Endothelial cell of umbilical vein (primary cell): ENCODE measurements around the gene PRKG1. TPM values are rescaled to one million over a fixed set of nuclear protein-coding genes. Genes with fewer than 3 reads are reported as not detected.

Source experiments
- BruUV-seq: library from RNA; stranded (reverse); fragments of 400-500 nt; replicated peaks from 2 replicates; lab custom pipeline; 2021; lab: Mats Ljungman, UMichigan
- CTCF ChIA-PET: fragments of 300-600, 350-600 bp; sonication (Branson Sonifier 250); formaldehyde crosslinking; loops from one replicate; lab custom pipeline; 2021; ENCODE audit warnings: antibody characterized with exemption, inconsistent platforms; lab: Charles Lee
- POLR2A ChIA-PET: fragments of 300-600, 350-600 bp; sonication (Branson Sonifier 250); formaldehyde crosslinking; loops from one replicate; lab custom pipeline; 2021; ENCODE audit warnings: antibody characterized with exemption, inconsistent platforms; lab: Charles Lee
- DNase-seq: peaks from one replicate; pipeline ENCODE4 v3.0.0-alpha.2; 2011; ENCODE audit warnings: low read depth, low spot score
- FAIRE-seq: peaks from 2 replicates; lab custom pipeline; 2011; peaks lifted over from hg19 to GRCh38; lab: Jason Lieb, UNC
- H2AFZ ChIP-seq: 2 replicates; pipeline ENCODE4 v1.6.0; 2012; ENCODE audit warnings: low read depth, low read length, control low read depth, inconsistent platforms
- H3K27ac ChIP-seq: 2 replicates; pipeline ENCODE4 v1.5.1; 2011; ENCODE audit warnings: low read depth, mild to moderate bottlenecking, control low read depth, low read length, moderate library complexity; ENCODE audit not compliant: insufficient read depth
- H3K27me3 ChIP-seq, 2 experiments: 2 replicates each; pipeline versions ENCODE4 v1.6.0 to v1.6.1; 2011; ENCODE audit warnings: low read length in 2 of 2, mixed read lengths in 1 of 2; ENCODE audit not compliant: control insufficient read depth in 2 of 2, insufficient read depth in 2 of 2
- H3K36me3 ChIP-seq, 2 experiments: 2 replicates in 1 of 2; 3 replicates in 1 of 2; pipeline ENCODE4 v1.5.1; 2011; ENCODE audit warnings: low read length in 2 of 2, mild to moderate bottlenecking in 1 of 2, moderate library complexity in 1 of 2; ENCODE audit not compliant: control insufficient read depth in 2 of 2, insufficient read depth in 2 of 2; ENCODE audit errors: extremely low read depth in 1 of 2
- H3K4me1 ChIP-seq: 3 replicates; pipeline ENCODE4 v1.5.1; 2011; ENCODE audit warnings: mild to moderate bottlenecking, low read length; ENCODE audit not compliant: control insufficient read depth, insufficient read depth; ENCODE audit errors: extremely low read depth
- H3K4me2 ChIP-seq: 2 replicates; pipeline ENCODE4 v1.6.1; 2011; ENCODE audit warnings: low read length, control low read depth, mixed read lengths; ENCODE audit not compliant: insufficient read depth
- H3K4me3 ChIP-seq, 3 experiments: fragments of 200-600 bp in 1 of 3; sonication (generic), shearing (Covaris generic) in 1 of 3; replicated peaks in 1 of 3; 2 replicates each; pipeline ENCODE4 v1.5.1; 2011 to 2016; ENCODE audit warnings: control low read depth in 3 of 3, low read length in 3 of 3, mild to moderate bottlenecking in 2 of 3, inconsistent platforms in 1 of 3, low read depth in 1 of 3, moderate library complexity in 1 of 3; ENCODE audit not compliant: insufficient read depth in 1 of 3
- H3K79me2 ChIP-seq: 2 replicates; pipeline ENCODE4 v1.6.0; 2012; ENCODE audit warnings: low read length, inconsistent platforms; ENCODE audit not compliant: control insufficient read depth, insufficient read depth
- H3K9ac ChIP-seq: replicated peaks from 2 replicates; pipeline ENCODE3; 2011; ENCODE audit warnings: low read length, control low read depth; ENCODE audit not compliant: insufficient read depth; ENCODE audit errors: extremely low read depth
- H3K9me1 ChIP-seq: replicated peaks from 3 replicates; pipeline ENCODE4 v1.6.0; 2011; ENCODE audit warnings: mild to moderate bottlenecking, low read length; ENCODE audit not compliant: control insufficient read depth, insufficient read depth; ENCODE audit errors: extremely low read depth
- H3K9me3 ChIP-seq: replicated peaks from 2 replicates; pipeline ENCODE4 v1.5.1; 2012; ENCODE audit warnings: low read length, inconsistent platforms; ENCODE audit not compliant: control insufficient read depth, insufficient read depth
- H4K20me1 ChIP-seq: replicated peaks from 2 replicates; pipeline ENCODE3; 2011; ENCODE audit warnings: mild to moderate bottlenecking, low read length; ENCODE audit not compliant: control insufficient read depth, insufficient read depth; ENCODE audit errors: extremely low read depth
- CTCF ChIP-seq, 2 donors: IDR thresholded peaks; 1 replicate in 1 of 2; 2 replicates in 1 of 2; pipeline ENCODE4 v1.5.1; 2011; ENCODE audit warnings: low read length in 2 of 2, mild to moderate bottlenecking in 2 of 2, moderate library complexity in 2 of 2, control low read depth in 1 of 2, inconsistent platforms in 1 of 2, low read depth in 1 of 2; ENCODE audit not compliant: insufficient read depth in 1 of 2; ENCODE audit errors: extremely low read depth in 1 of 2
- EZH2 ChIP-seq: IDR thresholded peaks from 2 replicates; pipeline ENCODE4 v1.6.1; 2012; ENCODE audit warnings: borderline replicate concordance, low read depth, mild to moderate bottlenecking, moderate library complexity, low read length, inconsistent platforms; ENCODE audit not compliant: severe bottlenecking
- FOS ChIP-seq: IDR thresholded peaks from 2 replicates; pipeline ENCODE4 v1.6.1; 2011; ENCODE audit warnings: mild to moderate bottlenecking, low read length, moderate library complexity, borderline replicate concordance; ENCODE audit not compliant: insufficient read depth
- GATA2 ChIP-seq: IDR thresholded peaks from 2 replicates; pipeline ENCODE4 v1.7.0; 2011; ENCODE audit warnings: low read depth, mild to moderate bottlenecking, moderate library complexity, mixed read lengths, low read length; ENCODE audit not compliant: insufficient read length, insufficient read depth
- JUN ChIP-seq: IDR thresholded peaks from 2 replicates; pipeline ENCODE4 v1.6.1; 2011; ENCODE audit warnings: borderline replicate concordance, low read depth; ENCODE audit not compliant: insufficient read length, insufficient read depth
- MAX ChIP-seq: IDR thresholded peaks from 2 replicates; pipeline ENCODE4 v1.6.1; 2011; ENCODE audit not compliant: insufficient read depth, insufficient read length
- MYC ChIP-seq: IDR thresholded peaks from one replicate; pipeline ENCODE4 v1.6.1; 2011; ENCODE audit warnings: mild to moderate bottlenecking, low read depth, low read length
- POLR2A ChIP-seq: IDR thresholded peaks from 2 replicates; pipeline ENCODE4 v1.6.1; 2012; ENCODE audit warnings: low read depth, mild to moderate bottlenecking, control low read depth, low read length
- POLR2AphosphoS5 ChIP-seq: IDR thresholded peaks from 2 replicates; pipeline ENCODE4 v1.6.1; 2012; ENCODE audit warnings: low read depth, mild to moderate bottlenecking, control low read depth, low read length, moderate library complexity; ENCODE audit not compliant: insufficient read depth
- dilution Hi-C: fragments of 300-500 bp; cut with MboI; formaldehyde crosslinking; loops from one replicate; pipeline ENCODE4 v1.15.0; 2019; ENCODE audit warnings: low sequenced_read_pairs; ENCODE audit not compliant: extremely low pct_ligation_motif_present
- intact Hi-C: fragments of 100-400 bp; cut with micrococcal nuclease; formaldehyde crosslinking; loops from one replicate; pipeline ENCODE4 v1.10.0; 2022
- polyA plus RNA-seq, 4 experiments: library from polyadenylated mRNA; depleted of rRNA in 3 of 4; stranded (reverse) in 3 of 4; unstranded in 1 of 4; fragments of >200 nt; gene quantifications; 2 replicates each; pipeline versions ENCODE4 v1.2.1 to v1.2.3, GENCODE V29; 2011 to 2012; ENCODE audit warnings: missing spikeins in 1 of 4
- total RNA-seq: library from RNA; stranded (reverse); gene quantifications from 2 replicates; pipeline ENCODE4 v1.2.3, GENCODE V29; 2021

The PRKG1 gene
- total and polyA plus RNA-seq, 2 donors (not counting 3 experiments of a cell fraction or from before 2014, with no cell fraction given), result 0.01 to 0.18 TPM

DNA sequence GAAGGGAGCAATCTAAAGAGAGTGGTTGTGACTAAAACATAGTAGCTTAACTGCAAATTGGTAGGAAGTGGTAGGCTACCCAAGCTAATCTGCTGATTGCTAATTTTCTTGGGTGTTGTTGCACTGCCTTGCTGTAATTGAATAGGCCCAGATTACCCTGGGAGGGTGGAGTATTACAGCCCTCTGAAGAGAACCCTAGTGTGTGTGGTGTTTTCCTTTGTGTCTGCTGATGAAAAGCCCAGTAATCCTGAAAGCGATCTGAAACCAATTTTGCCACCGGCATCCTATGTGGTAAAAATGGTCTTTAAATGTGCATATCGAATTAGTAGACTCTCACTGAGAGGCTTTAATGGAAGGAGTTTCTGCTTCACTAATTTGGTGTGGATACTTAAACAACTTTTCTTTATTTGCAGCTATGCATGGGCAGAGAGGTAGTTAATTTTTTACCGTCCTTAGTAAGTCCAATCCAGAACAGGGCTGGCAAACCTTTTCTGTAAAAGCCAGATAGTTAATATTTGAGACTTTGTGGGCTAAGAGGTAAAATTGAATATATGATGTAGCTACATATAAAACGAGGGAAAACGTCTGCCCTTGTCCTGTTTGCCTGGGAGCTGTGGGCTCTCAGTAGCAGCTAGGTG is 532.7 kb downstream of the PRKG1 start:
- dilution Hi-C loops, result no loop called here
- Histone ChIP-seq H3K4me2 (no peak overlapping the region), H3K9ac (no peak overlapping the region), H3K9me1 (no peaks in the 10 kb centered on the region), H3K27me3 (no peaks in the 10 kb centered on the region), H3K4me3 (no peak overlapping the region), H3K4me1 (no peaks in the 10 kb centered on the region), H3K36me3 (no peaks in the 10 kb centered on the region), H3K27ac (no peak overlapping the region), H2AFZ (no peak overlapping the region), H3K79me2 (no peaks in the 10 kb centered on the region), H4K20me1 (no peaks in the 10 kb centered on the region), H3K9me3 (no peaks in the 10 kb centered on the region)
- ChIA-PET POLR2A (no interaction called here), CTCF (no interaction called here)
- BruUV-seq, result no TSS peak
- DNase-seq (no peak), FAIRE-seq (no peak)
- no peak for TF ChIP-seq MYC
- no peak for TF ChIP-seq GATA2
- no peak for TF ChIP-seq FOS
- no peak for TF ChIP-seq POLR2A
- no peak for TF ChIP-seq MAX
- TF ChIP-seq JUN, result no peak
- TF ChIP-seq CTCF (IDR thresholded peaks at IDR 0.05; ENCODE audit: extremely low read depth in 1 of 2, insufficient read depth in 1 of 2, low read depth in 1 of 2, low read length in 2 of 2), result no peak
- no peak for TF ChIP-seq POLR2AphosphoS5
- no peak for TF ChIP-seq EZH2
- intact Hi-C loops, result no loop called here
